Hepatocyte (in vitro differentiated cells): ENCODE results near the gene ANKRD50. TPM values are rescaled to one million over a fixed set of nuclear protein-coding genes. Genes with fewer than 3 reads are reported as not detected.

Experiments
- DNase-seq: peaks from one replicate; pipeline ENCODE4 v3.0.0-alpha.2; 2016; ENCODE audit warnings: low spot score
- H2AFZ ChIP-seq: fragments of 200-600 bp; sonication (generic); 2 replicates; pipeline ENCODE4 v1.6.0; 2016; ENCODE audit warnings: antibody characterized with exemption, mild to moderate bottlenecking
- H3K27ac ChIP-seq: fragments of 200-600 bp; sonication (generic); 2 replicates; pipeline ENCODE4 v1.5.1; 2016; ENCODE audit warnings: mild to moderate bottlenecking
- H3K27me3 ChIP-seq: fragments of 200-600 bp; sonication (generic); 2 replicates; pipeline ENCODE4 v1.6.1; 2016
- H3K36me3 ChIP-seq: fragments of 200-600 bp; sonication (generic); replicated peaks from 2 replicates; pipeline ENCODE4 v1.5.1; 2016; ENCODE audit warnings: low read depth; ENCODE audit not compliant: insufficient read depth
- H3K4me1 ChIP-seq: fragments of 200-600 bp; sonication (generic); 2 replicates; pipeline ENCODE4 v1.5.1; 2016; ENCODE audit warnings: mild to moderate bottlenecking, moderate library complexity; ENCODE audit not compliant: insufficient read depth
- H3K4me2 ChIP-seq: fragments of 200-600 bp; sonication (generic); 2 replicates; pipeline ENCODE4 v1.6.0; 2016
- H3K4me3 ChIP-seq: fragments of 200-600 bp; sonication (generic); 2 replicates; pipeline ENCODE4 v1.5.1; 2016; ENCODE audit warnings: mild to moderate bottlenecking
- H3K79me2 ChIP-seq: fragments of 200-600 bp; sonication (generic); 2 replicates; pipeline ENCODE4 v1.6.0; 2017; ENCODE audit warnings: mild to moderate bottlenecking
- H3K9me2 ChIP-seq: fragments of 200-600 bp; sonication (generic); replicated peaks from 2 replicates; pipeline ENCODE4 v1.6.0; 2017; ENCODE audit warnings: mild to moderate bottlenecking; ENCODE audit not compliant: insufficient read depth
- H3K9me3 ChIP-seq: fragments of 200-600 bp; sonication (generic); 2 replicates; pipeline ENCODE4 v1.5.1; 2016; ENCODE audit warnings: low read depth, mild to moderate bottlenecking
- H4K20me1 ChIP-seq: fragments of 200-600 bp; sonication (generic); 2 replicates; pipeline ENCODE4 v1.6.0; 2016; ENCODE audit warnings: mild to moderate bottlenecking; ENCODE audit not compliant: insufficient read depth, poor library complexity, severe bottlenecking
- CTCF ChIP-seq: fragments of 200-600 bp; sonication (generic); IDR thresholded peaks from 2 replicates; pipeline ENCODE4 v1.5.1; 2016; ENCODE audit warnings: antibody characterized with exemption, mild to moderate bottlenecking; ENCODE audit not compliant: poor library complexity
- EZH2 ChIP-seq: fragments of 200-600 bp; sonication (generic); IDR thresholded peaks from 2 replicates; pipeline ENCODE4 v1.6.1; 2016; ENCODE audit warnings: antibody characterized with exemption, mild to moderate bottlenecking, borderline replicate concordance
- EZH2phosphoT487 ChIP-seq: fragments of 200-600 bp; sonication (generic); IDR thresholded peaks from one replicate; pipeline ENCODE4 v1.6.1; 2018; ENCODE audit warnings: antibody characterized with exemption, mild to moderate bottlenecking, low read depth, moderate library complexity; ENCODE audit not compliant: unreplicated experiment, severe bottlenecking
- WGBS: methylation state at CpG from one replicate; pipeline ENCODE4 v1.1.6; 2016; ENCODE audit warnings: low lambda C conversion rate; ENCODE audit errors: missing lambda C conversion rate; 5-methylcytosine and 5-hydroxymethylcytosine counted together
- polyA plus RNA-seq: library from polyadenylated mRNA; unstranded; fragments of >200 nt; fragmentation: Nextera tagmentation; extraction: Ambion mirVana; gene quantifications from 2 replicates; pipeline ENCODE4 v1.2.1, GENCODE V29; 2016
- total RNA-seq: library from RNA; depleted of rRNA; stranded (reverse); fragments of >200 nt; gene quantifications from 2 replicates; pipeline ENCODE4 v1.2.3, GENCODE V29; 2014

ANKRD50 gene
- total and polyA plus RNA-seq, 2 experiments from 2014 or later, result 6.7 to 37.4 TPM

GRCh38 chr4:124633285-124633941 is 79.1 kb downstream of the ANKRD50 start:
- DNase-seq, result no peak
- 51% methylated on average over 3 of the region's 3 CpGs for WGBS

GRCh38 chr4:124632439-124632838 is 80.1 kb downstream of the ANKRD50 start:
- no peaks in the 10 kb centered on the region for H3K27me3 ChIP-seq
- H3K27ac ChIP-seq, result peak overlapping the region; percentile 20
- no peak overlapping the region for H2AFZ ChIP-seq
- H3K9me2 ChIP-seq, result no peaks in the 10 kb centered on the region
- H3K79me2 ChIP-seq, result no peaks in the 10 kb centered on the region
- no peak for TF ChIP-seq EZH2
- TF ChIP-seq EZH2phosphoT487, result no peak
- no peak for TF ChIP-seq CTCF
- no peak overlapping the region for H3K4me3 ChIP-seq
- DNase-seq, result no peak
- H3K4me1 ChIP-seq, result no peaks in the 10 kb centered on the region
- no peaks in the 10 kb centered on the region for H4K20me1 ChIP-seq
- no peaks in the 10 kb centered on the region for H3K36me3 ChIP-seq
- no peaks in the 10 kb centered on the region for H3K9me3 ChIP-seq
- H3K4me2 ChIP-seq, result no peak overlapping the region
- WGBS, result 94% methylated on average over 5 of the region's 5 CpGs

More at GRCh38 chr4:124633285-124633941, 79.1 kb downstream of the ANKRD50 start:
- H4K20me1 ChIP-seq, result no peaks in the 10 kb centered on the region
- H3K9me3 ChIP-seq, result no peaks in the 10 kb centered on the region
- H3K4me3 ChIP-seq, result no peak overlapping the region
- H3K4me1 ChIP-seq, result no peaks in the 10 kb centered on the region
- peak overlapping the region; percentile 11 for H3K27ac ChIP-seq
- no peak overlapping the region for H2AFZ ChIP-seq
- no peaks in the 10 kb centered on the region for H3K36me3 ChIP-seq
- H3K4me2 ChIP-seq, result no peak overlapping the region
- TF ChIP-seq EZH2 (no peak), EZH2phosphoT487 (no peak), CTCF (no peak)
- no peaks in the 10 kb centered on the region for H3K79me2 ChIP-seq
- no peaks in the 10 kb centered on the region for H3K9me2 ChIP-seq
- H3K27me3 ChIP-seq, result no peaks in the 10 kb centered on the region

- Histone ChIP-seq H3K79me2 (no peaks in the 10 kb centered on the region), H3K9me2 (no peaks in the 10 kb centered on the region), H3K27me3 (no peaks in the 10 kb centered on the region), H3K27ac (peak overlapping the region; percentile 38), H3K4me2 (no peak overlapping the region), H2AFZ (no peak overlapping the region), H4K20me1 (no peaks in the 10 kb centered on the region), H3K4me1 (no peaks in the 10 kb centered on the region), H3K36me3 (no peaks in the 10 kb centered on the region), H3K9me3 (no peaks in the 10 kb centered on the region), H3K4me3 (no peak overlapping the region)
- DNase-seq, result peak; percentile 89
- WGBS, result 57% methylated on average over 1 of the region's 1 CpG
- TF ChIP-seq EZH2, result no peak
- no peak for TF ChIP-seq EZH2phosphoT487
- TF ChIP-seq CTCF, result no peak
Observed at GRCh38 chr4:124631760-124632159, 80.8 kb downstream of the ANKRD50 start.
